GM21825 (cell line): Measurements from ENCODE around the gene ELMO2.

ENCODE experiments used
- ATAC-seq: cut with Tn5 transposase; IDR thresholded peaks from one replicate; pipeline ENCODE4 v1.9.1; 2021; ENCODE audit warnings: mild to moderate bottlenecking, moderate library complexity; ENCODE audit not compliant: unreplicated experiment

Gene ELMO2

GRCh38 chr20:46406200-46406985 lies at the start of gene ELMO2:
Gene ELMO2 (minus strand): TSS chr20:46406615. CDS start chr20:46394482, 12,133 bp downstream.
- ATAC-seq: peak; percentile 80

GRCh38 chr20:46455729-46456128 lies 49.3 kb upstream of the ELMO2 start:
- no peak for ATAC-seq

GRCh38 chr20:46446851-46447250 lies 40.4 kb upstream of the ELMO2 start:
- no peak for ATAC-seq

GRCh38 chr20:46439837-46440236 lies 33.4 kb upstream of the ELMO2 start:
- no peak for ATAC-seq

GRCh38 chr20:46438156-46438750 lies 31.8 kb upstream of the ELMO2 start:
- no peak for ATAC-seq

- ATAC-seq: no peak
These were observed 28.7 kb upstream of the ELMO2 start for GRCh38 chr20:46435146-46435545.

- no peak for ATAC-seq
These were observed 28.2 kb upstream of the ELMO2 start for GRCh38 chr20:46434597-46434996.

- no peak for ATAC-seq
These were observed 26.6 kb upstream of the ELMO2 start for GRCh38 chr20:46433051-46433450.

GRCh38 chr20:46430921-46431712 lies 24.7 kb upstream of the ELMO2 start:
- ATAC-seq: no peak

GRCh38 chr20:46427384-46427783 lies 21.0 kb upstream of the ELMO2 start:
- no peak for ATAC-seq

- ATAC-seq: no peak
These were observed 17.6 kb upstream of the ELMO2 start for GRCh38 chr20:46423882-46424482.

GRCh38 chr20:46423342-46423741 lies 16.9 kb upstream of the ELMO2 start:
- no peak for ATAC-seq

- no peak for ATAC-seq
These were observed 14.5 kb upstream of the ELMO2 start for GRCh38 chr20:46420878-46421277.

- no peak for ATAC-seq
These were observed 13.5 kb upstream of the ELMO2 start for GRCh38 chr20:46419882-46420281.

- ATAC-seq: no peak
These were observed 10.4 kb upstream of the ELMO2 start for GRCh38 chr20:46416839-46417238.

- no peak for ATAC-seq
These were observed 10.0 kb upstream of the ELMO2 start for GRCh38 chr20:46416421-46416820.

- ATAC-seq: no peak
These were observed 9.4 kb upstream of the ELMO2 start for GRCh38 chr20:46415773-46416172.

GRCh38 chr20:46414608-46415007 lies 8.2 kb upstream of the ELMO2 start:
- ATAC-seq: no peak

GRCh38 chr20:46411637-46412036 lies 5.2 kb upstream of the ELMO2 start:
- no peak for ATAC-seq

GRCh38 chr20:46408281-46408731 lies 1.9 kb upstream of the ELMO2 start:
- no peak for ATAC-seq

- ATAC-seq: no peak
These were observed 1.2 kb upstream of the ELMO2 start for GRCh38 chr20:46407671-46407996.
